ENCODE measurements around the gene COL23A1. TPM values are rescaled to one million over a fixed set of nuclear protein-coding genes. Genes with fewer than 3 reads are reported as not detected.
A peak's percentile ranks its signal among the peaks of the same experiment; 100 is the strongest.

COL23A1 gene
- total and polyA plus RNA-seq, 2 of the 13 experiments (the other 11 are each of a cell fraction or from before 2014, with no cell fraction given) = not detected

- TF ChIP-seq ZHX2 (IDR thresholded peaks at IDR 0.05; ENCODE audit: low read depth) (peak; percentile 92), ZHX2 (CRISPR knock-in tag; IDR thresholded peaks at IDR 0.05; ENCODE audit: borderline replicate concordance) (no peak), CREB1 (IDR thresholded peaks at IDR 0.05) (peak; percentile 91), CREB1 (CRISPR knock-in tag; IDR thresholded peaks at IDR 0.05) (no peak), MZF1 (CRISPR knock-in tag; IDR thresholded peaks at IDR 0.05; ENCODE audit: borderline replicate concordance) (no peak), ZNF878 (CRISPR knock-in tag; IDR thresholded peaks at IDR 0.05) (no peak), CBFB (CRISPR knock-in tag; IDR thresholded peaks at IDR 0.05) (no peak), HMG20A (CRISPR knock-in tag; IDR thresholded peaks at IDR 0.05; ENCODE audit: borderline replicate concordance) (no peak), HCFC1 (IDR thresholded peaks at IDR 0.05; ENCODE audit: low read depth, low read length) (no peak), POGK (CRISPR knock-in tag; conservative IDR thresholded peaks at IDR 0.05) (0 out of 2 replicates have a peak, but pooled peaks have one; percentile 29), KLF6 (CRISPR knock-in tag; IDR thresholded peaks at IDR 0.05) (no peak; the same call in 1 of the 2 replicates), ZNF543 (CRISPR knock-in tag; IDR thresholded peaks at IDR 0.05) (peak; percentile 27; the same call in 1 of the 2 replicates), ZNF75D (CRISPR knock-in tag; IDR thresholded peaks at IDR 0.05; ENCODE audit: borderline replicate concordance) (no peak), ZNF556 (CRISPR knock-in tag; IDR thresholded peaks at IDR 0.05; ENCODE audit: borderline replicate concordance) (peak; percentile 75; the same call in 1 of the 2 replicates), MIER3 (CRISPR knock-in tag; IDR thresholded peaks at IDR 0.05; ENCODE audit: borderline replicate concordance) (0 out of 2 replicates have a peak, but pooled peaks have one; percentile 35), SMAD3 (CRISPR knock-in tag; IDR thresholded peaks at IDR 0.05) (no peak), REL (CRISPR knock-in tag; conservative IDR thresholded peaks at IDR 0.05) (no peak)
Observed at GRCh38 chr5:178626484-178627258, 36.5 kb upstream of the COL23A1 start, which contains the start of gene CLK4 (continued).
